Measurements from ENCODE around the gene FGD6.

GRCh38 chr12:95181103-95181502 lies 36.2 kb downstream of the FGD6 start:
- TF ChIP-seq, protein P1, sequence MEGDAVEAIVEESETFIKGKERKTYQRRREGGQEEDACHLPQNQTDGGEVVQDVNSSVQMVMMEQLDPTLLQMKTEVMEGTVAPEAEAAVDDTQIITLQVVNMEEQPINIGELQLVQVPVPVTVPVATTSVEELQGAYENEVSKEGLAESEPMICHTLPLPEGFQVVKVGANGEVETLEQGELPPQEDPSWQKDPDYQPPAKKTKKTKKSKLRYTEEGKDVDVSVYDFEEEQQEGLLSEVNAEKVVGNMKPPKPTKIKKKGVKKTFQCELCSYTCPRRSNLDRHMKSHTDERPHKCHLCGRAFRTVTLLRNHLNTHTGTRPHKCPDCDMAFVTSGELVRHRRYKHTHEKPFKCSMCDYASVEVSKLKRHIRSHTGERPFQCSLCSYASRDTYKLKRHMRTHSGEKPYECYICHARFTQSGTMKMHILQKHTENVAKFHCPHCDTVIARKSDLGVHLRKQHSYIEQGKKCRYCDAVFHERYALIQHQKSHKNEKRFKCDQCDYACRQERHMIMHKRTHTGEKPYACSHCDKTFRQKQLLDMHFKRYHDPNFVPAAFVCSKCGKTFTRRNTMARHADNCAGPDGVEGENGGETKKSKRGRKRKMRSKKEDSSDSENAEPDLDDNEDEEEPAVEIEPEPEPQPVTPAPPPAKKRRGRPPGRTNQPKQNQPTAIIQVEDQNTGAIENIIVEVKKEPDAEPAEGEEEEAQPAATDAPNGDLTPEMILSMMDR (optimal IDR thresholded peaks at IDR 0.05 in 1 of 3, IDR thresholded peaks at IDR 0.05 in 1 of 3, conservative IDR thresholded peaks at IDR 0.05 in 1 of 3; ENCODE audit: extremely low read depth in 1 of 3, insufficient read depth in 2 of 3, low read length in 3 of 3) = no peak
- TF ChIP-seq EZH2 (IDR thresholded peaks at IDR 0.05; ENCODE audit: low read length) = no peak

Measured in keratinocyte (primary cell).